ENCODE measurements around the gene PKD1L1.

DNA sequence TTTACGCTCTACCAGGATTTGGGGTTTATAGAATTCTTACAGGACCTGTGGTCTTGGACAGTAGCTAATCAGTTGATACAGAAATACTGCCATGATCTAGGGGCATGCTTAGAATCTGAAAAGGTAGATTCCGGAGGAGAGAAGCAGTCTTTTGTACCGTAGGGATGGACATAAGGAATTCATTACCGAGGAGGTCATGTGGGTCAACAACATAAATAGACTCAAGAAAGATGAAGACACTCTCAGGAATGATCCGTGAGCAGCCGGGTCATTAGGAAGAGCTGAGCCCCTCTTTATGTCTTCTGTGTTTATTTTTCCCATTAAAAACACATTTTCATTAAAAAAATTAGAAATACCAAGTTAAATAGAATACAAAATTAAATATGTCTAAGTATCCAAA is 206.3 kb downstream of the PKD1L1 start:
- TF ChIP-seq POLR2A (IDR thresholded peaks at IDR 0.05; ENCODE audit: low read depth, low read length) (no peak), POLR2AphosphoS5 (IDR thresholded peaks at IDR 0.05; ENCODE audit: low read depth, low read length) (no peak), TAF1 (IDR thresholded peaks at IDR 0.05; ENCODE audit: borderline replicate concordance, low read depth, low read length) (no peak)
